Inflammatory macrophage (primary cell): Measurements from ENCODE around the gene PPP2R5B.

Source experiments
- DNase-seq, 2 donors: peaks; one replicate each; pipeline ENCODE4 v3.0.0-alpha.2; 2020 to 2022

PPP2R5B gene

DNA sequence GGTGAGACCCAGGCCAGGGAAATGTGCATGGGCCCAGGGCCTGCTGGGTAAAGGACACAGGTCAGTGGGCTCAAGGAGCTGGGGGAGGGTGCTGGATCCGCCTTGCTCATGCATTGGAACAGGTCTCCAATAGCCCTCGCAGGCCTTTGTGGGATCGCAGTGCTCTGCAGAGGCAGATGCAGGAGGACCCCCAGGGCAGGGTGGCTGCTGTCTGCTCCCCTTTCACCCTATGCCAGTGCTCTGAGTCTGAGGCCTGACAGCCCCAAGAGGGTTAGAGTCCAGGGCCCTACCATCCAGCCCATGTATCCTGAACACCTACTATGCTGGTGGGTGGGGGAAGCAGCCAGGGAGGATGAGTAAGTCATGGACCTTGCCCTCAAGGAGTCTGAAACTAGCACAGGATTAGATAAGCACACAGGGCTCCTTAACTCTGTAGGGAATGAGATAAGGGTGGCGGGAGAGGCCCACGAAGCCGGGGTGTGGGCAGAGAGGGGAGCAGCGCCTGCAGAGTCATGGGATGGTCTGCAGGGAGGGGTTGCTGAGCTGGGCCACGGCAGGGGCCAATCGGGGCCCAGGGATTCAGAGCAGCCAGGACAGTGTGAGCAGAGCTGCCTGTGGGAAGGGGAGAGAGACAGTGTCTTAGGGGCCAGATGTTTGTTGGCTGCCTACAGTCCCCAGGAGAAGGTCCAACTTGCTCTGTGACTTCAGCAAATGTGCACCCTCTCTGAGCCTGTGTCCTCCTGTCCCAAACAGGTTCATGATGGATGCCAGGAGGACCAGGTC is 35.6 kb upstream of the PPP2R5B start:
- DNase-seq = no peak

DNA sequence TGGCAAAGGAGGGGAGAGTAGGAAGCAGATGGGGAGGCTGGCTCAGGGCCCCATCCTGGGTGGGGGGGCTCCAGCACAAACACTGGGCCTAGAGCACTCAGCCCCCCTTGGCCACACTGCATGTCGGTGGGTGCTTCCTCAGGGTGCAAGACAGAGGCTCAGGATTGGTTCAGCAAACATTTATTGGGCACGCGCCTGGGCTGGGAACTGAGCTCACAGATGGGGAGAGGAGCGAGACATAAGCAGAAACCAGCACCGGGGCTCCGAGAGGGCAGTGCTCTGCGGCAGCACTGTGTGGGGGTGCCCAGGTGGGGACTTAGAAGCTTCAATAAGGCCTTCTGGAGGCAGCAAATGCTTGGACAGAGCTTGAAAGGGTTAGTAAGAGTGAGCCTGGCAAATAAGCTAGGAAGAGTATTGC is 34.0 kb upstream of the PPP2R5B start:
- no peak for DNase-seq

DNA sequence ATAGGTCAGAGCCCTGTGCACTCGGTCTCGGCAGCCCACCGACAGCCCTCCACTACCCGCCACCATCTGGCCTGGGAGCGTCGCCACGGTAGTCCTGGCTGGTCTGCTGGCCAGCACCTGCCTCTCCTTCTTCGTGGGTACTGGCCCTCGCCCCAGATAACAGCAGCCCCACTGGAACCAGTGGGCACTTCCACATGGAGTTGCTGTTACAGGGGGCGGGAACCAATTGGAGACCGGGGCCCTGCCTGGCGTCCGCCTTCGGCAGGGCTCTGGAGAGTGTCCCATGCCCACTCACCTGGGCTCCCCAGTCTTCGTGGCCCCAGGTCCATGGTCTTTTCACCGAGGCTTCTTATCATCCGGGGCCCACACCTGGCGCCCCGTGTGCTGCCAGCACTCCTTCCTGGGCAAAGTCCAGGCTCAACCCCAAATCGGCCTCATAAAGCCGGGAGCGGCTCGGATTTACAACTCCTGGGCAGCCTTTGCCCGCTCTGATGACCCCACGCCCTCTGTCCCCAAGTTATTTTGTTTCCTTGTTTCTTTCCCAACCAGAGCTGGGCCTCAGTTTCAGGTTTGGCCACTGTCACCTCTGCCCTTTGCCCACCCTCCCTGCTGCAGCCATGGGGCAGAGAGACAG is 33.2 kb upstream of the PPP2R5B start:
- DNase-seq = no peak

DNA sequence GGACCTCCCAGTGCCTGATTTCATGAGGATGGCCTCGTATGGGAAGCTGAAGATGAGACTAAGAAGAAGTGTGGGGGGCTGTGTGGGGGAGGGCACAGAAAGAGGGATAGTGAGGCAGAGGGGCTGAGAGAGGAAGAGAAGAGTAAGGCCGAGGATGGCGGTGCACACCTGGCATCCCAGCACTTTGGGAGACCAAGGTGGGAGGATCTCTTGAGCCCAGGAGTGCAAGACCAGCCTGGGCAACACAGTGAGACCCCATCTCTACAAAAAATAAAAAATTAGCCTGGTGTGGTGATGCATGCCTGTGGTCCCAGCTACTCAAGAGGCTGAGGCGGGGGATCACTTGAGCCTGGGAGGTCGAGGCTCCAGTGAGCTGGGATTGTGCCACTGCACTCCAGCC is 32.6 kb upstream of the PPP2R5B start:
- no peak for DNase-seq

DNA sequence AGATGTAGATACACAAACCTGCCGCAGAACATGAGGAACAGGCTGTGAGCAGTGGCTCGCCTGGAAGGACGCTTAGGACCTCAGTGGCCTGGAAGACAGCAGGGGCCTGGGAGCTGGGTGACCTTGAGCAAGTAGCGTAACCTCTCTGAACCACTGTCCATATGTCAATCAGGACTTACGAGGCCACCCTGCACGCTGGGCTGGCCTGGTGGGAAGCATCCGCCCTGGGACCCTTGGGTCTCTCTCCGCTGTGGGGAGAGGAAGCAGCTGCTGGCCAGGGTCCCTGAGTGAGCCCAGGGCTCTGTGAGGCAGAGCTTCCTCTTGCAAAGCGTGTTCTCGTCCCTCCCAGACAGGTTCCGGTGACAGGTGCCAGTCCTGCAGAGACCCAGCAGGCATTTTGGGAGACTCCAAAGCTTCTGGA is 32.1 kb upstream of the PPP2R5B start:
- no peak for DNase-seq

DNA sequence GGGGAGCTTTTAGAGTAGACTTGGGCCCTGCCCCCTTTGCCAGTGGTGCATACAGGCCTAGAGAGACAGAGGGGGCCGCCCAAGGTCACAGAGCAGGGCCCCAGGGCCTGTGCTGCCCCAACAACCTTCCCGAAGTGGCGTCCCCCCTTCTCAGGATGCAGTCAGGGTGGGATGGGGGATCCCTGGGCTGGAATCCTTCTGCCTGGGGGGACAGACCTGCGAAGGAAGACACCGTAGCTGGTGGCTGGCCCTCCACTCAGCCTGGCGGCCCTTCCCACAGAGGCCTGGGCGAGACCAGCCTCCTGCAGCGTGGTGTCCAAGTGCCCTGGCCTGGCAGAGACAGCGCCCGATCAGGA is 31.7 kb upstream of the PPP2R5B start:
- no peak for DNase-seq

DNA sequence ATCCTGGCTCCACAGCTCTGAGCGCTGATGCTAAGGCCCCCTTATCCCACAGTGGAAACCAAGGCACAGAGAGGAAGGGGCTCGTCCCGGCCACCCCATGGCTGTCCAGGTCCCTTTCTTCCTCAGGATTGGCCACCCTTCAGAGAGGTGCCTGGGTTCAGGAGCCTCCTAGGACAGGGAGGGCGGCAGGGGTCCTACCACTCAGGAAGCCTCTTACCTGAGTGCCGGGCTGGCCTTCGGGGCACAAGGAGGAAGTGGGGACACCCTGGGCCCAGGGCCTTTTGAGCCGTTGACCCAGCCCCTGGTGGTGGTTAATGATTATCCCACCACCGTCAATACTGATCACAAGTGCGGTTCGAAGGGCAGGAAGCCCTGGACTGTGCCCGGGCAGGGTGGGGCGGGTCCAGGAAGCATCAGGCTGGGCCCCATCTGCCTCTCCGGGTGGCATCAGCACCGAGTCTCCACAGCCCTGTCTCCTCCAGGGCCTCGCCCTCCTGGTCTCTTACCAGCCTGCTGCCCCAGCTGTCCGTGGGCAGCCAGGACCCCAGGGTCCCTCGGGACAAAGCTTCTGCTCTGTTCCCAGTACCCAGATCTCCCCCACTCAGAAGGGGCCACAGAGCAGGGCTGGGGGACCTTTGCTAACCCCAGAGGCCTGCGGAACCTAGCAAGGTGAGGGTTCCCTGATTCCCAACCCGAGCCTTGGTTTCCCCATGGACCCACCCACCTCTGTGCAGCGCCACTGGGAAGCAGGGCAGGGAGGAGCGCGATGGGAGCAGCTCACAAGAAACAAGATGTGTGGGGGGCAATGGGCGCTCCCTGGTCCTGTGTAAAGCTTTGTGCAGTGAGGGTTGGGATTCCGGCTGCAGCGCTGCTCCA is 31.1 kb upstream of the PPP2R5B start:
- no peak for DNase-seq

DNA sequence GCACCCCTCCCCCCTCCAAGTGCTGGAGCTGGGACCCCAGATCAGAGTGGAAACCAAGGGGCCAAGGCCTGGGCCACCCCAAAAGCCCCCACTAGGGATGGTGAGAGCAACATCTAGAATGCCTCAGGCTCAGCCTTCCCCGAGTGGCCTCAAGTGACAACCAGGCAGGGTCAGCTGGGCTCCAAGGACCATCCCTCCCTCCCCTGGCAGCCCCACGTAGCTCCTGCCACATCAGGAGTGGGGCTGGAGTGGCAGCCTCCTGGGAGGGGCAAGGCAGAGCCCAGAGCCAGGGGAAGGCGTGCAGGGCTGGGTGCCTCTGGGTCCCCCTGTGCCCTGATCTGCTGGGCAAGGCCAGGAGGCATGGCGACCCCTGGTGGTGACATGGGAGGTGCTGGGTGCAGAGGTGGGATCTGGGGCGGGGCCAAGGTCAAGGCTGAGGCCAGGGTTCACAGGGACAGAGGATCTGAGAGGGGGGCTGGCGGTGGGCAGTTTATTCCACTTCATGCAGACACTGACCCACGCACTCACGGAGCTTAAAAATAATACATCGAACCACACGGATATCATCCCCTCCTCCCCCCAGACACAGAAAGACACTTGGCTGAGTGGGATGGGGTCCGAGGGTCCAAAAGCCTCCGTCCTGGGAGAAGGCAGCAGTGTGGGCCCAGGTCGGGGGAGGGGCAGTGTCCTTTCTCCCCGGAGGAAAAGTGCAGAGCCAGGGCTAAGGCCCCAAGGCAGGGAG is 30.2 kb upstream of the PPP2R5B start:
- peak; percentile 74 to 85 for DNase-seq

DNA sequence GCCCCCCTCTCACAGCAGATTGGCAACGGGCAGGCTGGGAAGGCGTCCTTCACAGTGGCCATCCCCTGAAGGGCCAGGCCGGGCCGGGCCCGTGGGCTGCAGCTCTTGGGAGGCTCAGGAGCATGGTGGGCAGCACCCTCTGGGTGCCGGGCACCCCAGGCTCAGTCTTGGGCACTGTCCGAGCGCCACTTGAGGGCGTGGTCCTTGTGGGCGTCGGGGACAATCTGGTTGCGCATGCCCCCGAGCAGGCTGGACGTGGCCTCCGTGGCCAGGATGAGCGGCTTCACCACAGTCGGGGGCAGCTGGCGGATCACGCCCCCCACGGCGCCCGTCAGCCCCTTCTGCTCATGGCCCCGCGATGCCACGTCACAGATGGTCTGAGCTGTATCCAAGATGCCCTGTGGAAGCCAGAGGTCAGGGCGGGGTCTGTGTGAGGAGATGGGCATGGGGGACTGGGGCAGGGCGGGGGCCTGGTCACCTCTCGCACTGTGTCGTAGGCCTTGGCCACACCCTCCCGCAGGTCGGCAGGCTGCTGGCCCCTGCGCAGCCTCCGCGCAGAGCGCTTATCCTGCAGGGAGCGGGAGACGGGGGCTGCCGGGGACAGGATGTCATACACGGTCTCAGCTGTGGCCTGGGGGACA is 29.6 kb upstream of the PPP2R5B start:
- DNase-seq = no peak

DNA sequence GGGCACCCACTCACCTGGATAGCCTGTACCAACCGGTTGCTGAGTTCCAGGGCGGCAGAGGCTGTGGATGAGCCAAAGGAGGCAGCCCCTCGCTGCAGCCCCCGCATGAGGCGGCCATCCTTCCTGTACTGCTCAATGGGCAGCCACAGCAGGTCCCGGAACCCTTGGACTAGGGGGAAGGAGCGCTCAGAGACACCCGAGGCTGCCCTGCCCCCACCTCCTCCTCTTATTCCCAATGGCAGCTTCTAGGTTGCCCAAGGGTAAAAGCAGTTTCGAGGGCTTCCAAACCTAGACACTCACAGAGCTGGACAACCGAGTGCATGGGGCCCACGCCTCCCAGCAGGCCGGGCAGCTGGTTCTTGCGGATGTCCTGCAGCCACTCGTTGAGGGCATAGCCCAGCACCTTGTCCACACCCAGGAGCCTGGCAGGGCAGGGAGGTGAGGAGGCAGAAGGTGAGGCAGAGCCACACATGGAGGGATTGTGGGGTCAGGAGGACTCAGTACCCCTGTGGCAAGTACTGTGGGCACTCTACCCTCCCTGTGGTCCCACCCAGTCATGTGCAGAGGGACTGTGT is 28.0 kb upstream of the PPP2R5B start:
- no peak for DNase-seq

DNA sequence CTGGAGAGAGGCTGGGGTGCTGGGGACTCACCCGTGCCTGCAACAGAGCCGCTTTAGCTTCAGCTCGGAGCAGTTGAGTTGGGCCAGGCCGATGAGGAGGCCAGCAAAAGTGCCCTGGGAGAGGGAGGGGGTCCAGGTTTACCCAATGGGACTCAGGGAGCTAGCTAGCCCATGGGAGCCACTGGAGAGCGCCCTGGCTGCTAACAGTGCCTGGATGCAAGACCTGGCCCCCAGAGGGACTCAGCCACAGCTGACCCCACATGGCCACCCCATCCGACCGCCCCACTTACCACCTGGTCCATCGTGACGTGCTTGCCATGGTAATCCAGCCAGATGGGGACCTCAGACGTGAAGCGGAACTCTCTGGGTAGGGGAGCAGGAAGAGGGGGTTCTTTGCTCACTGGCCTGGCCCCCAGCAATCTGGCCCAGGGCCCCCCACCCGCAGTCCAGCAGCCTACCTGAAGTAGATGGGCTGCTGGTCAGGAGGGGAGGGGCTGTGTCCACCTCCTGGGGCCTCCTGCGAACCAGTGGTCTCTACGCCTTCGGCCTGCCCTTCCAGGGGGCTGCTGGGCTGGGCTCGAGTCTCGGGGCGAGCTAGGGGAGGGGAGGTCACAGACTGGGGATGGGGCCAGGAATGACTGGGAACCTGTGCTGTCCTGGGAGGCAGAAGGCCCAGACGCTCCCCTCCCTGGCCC is 27.0 kb upstream of the PPP2R5B start:
- DNase-seq = no peak

DNA sequence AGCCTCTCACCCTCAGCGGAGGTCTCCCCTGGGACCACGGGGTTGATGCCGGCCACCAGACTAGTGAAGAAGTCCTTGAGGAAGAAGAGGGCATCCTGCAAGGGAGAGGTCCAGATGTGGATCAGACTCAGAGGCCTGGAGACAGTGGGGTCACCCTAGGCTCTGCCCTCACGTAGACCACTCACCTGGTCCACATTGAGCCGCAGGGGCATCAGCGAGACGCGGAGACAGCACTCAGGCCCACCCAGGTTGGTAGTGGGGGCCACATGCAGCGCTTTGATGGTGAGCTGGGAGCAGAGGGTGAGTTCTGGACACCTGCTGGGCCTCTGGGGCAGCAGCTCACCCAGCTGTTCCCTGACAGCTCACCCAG is 26.4 kb upstream of the PPP2R5B start:
- DNase-seq = no peak

DNA sequence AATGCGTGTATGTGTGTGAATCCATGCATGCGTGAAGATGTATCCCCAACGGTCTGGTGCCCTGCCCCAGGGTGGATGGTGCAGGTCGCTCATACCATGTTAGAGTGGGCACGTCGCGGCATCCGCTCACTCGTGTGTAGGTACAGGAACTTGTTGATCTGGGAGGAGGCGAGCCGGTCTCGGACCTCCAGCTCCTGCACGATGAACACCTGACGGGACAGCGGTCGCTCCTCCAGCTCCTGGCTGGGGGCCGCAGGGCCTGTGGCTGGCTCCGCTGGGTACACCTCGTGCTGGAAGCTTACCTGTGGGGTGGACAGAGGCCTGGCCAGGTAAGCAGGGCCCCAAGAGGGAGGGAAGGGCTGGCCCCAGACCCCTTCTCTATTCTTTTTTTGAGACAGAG is 25.9 kb upstream of the PPP2R5B start:
- DNase-seq = no peak

DNA sequence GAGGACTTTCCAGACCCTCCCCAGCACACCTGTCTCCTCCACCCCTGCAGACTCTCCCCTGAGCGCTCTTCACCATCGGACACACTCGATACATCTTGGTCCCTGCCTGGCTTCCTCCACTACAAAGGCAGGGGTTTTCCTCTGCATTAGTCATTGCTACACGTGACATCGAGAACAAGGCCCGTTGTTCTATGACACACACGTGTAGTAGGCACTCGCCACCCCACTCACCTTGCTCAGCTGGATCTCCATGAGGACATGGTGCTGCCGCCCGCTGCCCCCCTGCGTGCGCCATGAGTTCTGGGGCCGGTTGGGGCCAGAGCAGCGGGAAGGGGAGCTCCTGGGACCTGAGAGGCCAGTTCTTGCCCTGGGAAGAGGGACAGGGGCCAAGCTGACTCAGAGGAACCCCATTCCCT is 24.2 kb upstream of the PPP2R5B start:
- no peak for DNase-seq

DNA sequence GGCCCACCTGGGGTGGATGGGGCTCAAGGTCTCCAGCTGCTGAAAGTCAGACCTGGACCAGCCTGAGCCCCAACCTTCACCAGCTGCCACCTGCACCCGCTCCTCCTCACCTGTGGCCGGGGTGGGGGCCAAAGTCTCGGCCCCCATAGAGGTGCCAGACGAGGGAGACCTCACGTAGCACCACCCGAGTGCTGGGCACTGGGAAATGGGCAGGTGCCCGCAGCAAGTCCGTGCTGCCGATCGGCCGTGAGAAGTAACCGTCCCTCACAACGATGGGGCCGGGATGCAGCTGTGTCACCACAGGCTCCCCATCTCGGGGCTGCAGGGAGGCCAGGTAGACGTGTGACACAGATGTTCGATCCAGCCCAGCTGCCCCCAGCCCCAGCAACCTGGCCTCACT is 23.7 kb upstream of the PPP2R5B start:
- no peak for DNase-seq

DNA sequence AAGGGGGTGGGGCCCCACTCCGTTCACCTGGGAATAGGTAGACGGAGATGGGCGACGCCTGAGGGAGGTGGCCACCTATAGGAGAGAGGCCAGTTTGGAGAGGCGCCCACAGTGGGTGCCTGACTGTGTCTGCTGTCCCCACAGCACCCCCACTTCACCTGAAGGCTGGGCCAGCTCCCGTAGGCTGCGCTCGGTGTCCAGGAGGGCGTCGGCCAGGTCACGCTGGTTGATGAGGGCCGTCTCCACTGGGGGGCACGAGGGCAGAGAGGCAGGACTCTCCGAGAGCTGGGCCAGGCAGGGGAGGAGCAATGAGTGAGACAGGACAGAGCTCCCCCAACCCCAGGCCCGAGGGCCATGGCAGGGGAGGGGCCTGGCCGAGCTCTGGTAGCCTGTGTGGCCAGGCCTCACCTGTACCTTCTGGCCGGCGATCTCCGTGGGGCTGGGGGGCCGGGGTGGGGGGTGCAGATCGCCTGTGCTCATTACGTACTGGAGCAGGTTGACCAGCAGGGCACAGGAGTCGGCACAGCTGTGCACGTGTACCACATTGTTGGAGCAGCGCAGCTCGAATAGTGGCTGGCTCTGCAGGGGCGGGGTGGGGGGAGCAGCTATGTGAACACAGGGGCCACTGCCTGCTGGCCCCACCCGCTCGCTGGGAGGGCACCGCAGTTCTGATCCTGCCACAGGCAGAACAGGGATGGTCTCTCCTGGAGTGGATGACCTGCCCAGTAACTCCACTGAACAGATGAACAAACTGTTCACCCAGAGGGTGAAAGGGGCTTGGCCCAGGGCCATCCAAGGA is 22.2 kb upstream of the PPP2R5B start:
- no peak for DNase-seq

DNA sequence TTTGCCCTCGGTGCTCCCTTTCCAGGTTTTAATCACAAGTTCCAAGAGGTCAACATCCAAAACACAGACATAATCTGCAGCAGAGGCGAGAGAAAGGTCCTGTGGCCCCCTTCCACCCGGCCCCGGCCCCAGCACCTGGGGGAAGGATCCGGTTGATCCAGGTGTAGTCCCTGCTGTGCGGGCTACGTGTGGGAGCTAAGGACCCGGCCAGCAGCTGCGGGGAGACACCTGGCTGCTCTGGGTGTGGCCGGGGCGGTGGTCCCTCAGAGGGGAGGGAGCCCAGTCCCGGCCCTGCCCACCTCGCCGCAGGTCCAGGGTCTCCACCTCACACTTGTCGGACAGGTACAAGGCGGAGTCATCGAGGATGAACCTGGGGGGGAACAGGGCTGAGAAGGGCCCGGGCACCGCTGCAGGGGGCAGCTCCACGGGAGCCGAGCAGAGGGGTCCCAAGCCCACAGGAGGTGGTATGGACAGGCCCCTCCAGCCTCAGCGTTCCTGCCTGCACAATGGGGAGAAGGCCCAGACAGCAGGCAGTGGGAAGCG is 21.1 kb upstream of the PPP2R5B start:
- DNase-seq = no peak

DNA sequence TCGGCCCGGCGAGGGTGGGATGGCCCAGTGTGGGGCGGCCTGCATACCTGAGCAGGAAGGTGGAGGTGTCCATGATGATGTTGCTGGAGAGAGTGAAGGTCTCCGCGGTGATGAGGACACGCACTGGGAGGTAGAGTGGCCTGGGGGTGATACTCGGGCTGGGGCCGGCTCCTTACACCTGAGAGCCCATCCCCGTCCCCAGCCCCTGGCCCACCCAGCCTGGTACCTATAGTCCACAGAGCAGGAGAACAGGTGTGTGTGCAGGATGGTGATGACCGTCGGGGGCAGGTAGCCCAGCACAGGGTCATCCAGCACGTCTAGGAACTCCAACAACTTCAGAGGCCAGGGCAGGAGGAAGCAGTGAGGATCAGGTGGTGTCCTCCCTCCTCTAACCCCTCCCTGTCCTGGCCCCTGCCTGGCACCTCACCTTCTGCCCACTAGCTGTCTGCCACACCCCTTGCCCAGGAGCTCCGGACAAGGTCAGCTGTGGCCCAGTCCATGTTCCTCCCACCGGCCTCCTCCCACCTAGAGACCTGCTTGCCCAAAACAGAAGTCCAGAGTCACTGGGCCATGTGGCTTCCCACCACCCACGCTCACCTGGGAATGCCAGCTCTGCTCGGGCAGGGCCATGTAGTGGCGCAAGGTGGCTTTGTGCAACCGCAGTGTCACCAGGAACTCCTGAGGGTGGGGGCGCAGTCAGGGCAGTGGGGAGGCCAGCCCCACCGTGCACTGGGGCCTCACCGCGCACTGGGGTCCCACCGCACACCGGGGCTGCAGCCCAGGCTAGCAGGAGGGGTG is 18.8 kb upstream of the PPP2R5B start:
- DNase-seq = no peak

DNA sequence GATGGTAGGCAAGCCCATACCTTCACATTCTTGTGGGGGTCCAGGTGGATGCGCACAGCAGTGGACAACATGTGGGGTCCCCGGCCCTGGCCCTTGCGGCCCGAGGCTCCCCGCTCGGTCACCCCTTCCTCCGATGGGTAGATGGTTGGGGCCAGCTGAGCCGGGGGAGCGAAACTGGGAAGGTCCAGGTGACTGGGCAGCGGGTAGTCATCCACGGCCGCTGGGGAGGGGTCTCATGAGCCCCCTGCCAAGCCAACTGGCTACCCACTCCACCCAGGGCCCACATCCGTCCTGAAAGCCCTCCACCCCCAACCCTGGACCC is 18.2 kb upstream of the PPP2R5B start:
- DNase-seq = no peak

DNA sequence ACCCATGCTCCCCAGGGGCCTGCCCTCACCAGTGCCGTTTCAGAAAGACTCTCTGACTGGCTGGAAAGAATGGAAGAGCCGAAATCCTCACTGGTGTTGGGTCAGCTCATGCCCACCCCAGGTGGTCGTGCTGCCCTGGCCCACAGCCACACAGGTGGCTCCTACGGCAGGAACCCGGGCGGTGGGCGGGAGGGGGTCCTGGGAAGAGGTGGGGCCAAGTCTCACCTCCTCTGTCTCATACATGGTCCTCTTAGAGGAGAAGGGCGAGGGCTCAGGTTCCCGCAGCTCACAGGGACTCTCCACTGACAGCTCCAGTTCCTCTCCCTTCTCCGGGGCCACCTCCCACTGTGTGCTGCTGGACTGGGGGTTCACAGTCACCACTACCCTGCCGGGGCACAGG is 15.7 kb upstream of the PPP2R5B start:
- DNase-seq = no peak
